GM19238 (cell line): ENCODE results near the gene CYP4F3.
"Not testable (repeated sequence)": the region's sequence is repeated elsewhere in the genome, so short reads cannot be mapped to it uniquely, and the experiment has no call there.

Experiments used
- DNase-seq: peaks from one replicate; pipeline ENCODE4 v3.0.0; 2011; ENCODE audit warnings: low spot score; ENCODE audit not compliant: insufficient read length

Gene CYP4F3

DNA sequence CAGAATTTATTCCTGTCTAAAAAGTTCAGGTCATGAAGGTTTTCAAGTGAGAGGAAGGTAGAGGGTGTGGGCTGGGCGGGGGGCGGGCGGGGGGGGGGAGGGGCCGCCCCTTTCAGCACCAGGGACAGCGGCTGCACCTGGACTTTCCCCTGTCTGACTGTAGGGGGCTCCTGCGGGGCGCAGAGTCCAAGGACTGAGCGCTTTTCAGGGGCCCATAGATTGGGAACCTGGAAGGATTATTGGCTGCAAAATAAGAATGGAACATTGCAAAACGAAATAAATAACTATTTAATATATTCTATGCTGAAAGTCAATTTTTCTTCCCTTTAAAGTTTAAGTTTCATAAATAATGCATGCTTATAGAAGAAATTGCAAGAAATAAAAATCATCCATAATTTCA is 8.9 kb upstream of the CYP4F3 start:
- DNase-seq, result no peak

DNA sequence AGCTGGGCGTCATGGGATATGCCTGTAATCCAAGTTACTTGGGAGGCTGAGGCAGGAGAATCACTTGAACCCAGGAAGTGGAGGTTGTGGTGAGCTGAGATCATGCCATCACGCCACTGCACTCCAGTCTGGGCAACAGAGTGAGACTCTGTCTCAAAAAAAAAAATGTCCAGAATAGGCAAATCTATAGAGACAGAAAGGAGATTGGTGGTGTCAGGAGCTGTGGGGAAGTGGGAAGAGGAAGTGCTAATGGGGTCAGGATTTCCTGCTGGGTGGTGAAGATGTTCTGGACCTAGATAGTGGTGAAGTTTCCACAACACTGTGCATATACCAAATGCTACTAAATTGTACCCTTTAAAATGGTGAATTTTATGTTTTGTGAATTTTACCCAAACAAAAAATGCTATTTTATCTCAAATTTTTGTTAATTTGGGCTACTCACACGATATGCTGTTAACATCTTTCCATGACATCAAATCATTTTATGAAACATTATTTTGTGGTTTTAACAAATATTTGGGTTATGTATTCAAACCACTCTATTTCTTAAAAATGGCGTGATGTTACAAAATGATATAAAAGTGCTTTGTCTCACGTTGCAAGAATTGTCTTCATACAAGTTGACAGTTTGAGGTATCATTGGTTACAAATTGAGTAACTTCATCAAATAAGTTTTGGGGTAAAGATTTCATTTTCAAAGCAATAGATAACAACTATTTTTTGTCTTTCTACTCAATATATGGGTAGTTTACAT is 7.4 kb upstream of the CYP4F3 start:
- no peak for DNase-seq

DNA sequence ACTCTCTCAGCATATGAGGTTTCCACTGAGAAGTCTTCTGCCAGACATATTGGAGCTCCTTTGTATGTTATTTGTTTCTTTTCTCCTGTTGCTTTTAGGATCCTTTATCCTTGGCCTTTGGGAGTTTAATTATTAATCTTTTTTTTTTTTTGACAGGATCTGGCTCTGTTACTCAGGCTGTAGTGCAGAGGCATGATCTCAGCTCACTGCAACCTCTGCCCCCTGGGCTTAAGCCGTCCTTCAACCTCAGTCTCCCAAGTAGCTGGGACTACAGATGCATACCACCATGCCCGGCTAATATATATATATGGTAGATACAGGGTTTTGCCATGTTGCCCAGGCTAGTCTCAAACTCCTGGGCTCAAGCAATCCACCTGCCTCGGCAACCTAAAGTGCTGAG is 6.6 kb upstream of the CYP4F3 start:
- DNase-seq, result no peak

DNA sequence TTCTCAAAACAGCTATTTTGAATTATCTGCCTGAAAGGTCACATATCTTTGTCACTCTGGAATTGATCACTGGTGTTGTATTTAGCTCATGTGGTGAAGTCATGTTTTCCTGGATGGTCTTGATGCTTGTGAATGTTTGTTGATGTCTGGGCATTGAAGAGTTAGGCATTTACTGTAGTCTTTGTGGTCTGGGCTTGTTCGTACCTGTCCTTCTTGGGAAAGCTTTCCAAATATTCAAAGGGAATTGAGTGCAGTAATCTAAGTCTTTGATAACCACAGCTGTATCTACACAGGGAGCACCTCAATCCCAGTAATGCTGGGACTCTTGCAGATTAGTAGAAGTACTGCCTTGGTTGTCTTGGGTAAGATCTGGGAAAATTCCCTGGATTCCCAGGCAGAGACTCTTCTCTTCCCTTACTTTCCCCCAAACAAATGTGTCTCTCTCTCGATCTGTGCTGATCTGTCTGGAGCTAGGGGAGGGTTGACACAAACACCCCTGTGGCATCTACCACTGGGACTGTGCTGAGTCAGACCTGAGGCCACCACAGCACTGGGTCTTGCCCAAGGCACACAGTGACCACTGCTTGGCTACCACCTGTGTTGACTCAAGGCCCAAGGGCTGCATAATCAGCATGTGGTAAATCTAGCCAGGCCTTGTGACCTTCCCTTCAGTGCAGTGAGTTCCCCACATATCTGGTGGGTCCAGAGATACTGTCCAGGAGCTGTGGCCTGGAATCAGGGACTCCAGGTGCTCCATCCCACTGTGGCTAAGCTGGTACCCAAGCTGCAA is 5.5 kb upstream of the CYP4F3 start:
- no peak for DNase-seq

DNA sequence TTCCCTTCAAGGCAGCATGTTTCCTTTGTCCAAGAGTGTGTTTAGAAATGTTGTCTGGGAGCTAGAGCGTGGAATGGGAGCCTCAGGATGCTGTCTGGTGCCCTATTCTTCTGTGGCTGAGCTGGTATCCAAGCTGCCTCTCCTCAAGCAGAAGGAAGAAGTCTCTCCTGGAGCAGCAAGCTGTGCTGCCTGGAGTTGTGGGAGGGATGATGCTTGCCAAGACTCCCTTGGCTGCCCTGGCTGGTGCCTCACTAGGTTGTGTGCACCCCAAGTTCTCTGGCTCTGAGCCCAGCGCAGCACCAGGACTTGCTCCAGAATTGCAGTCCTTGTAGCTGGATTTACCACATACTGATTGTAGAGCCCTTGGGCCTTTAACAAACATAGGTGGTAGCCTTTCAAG is 4.7 kb upstream of the CYP4F3 start:
- no peak for DNase-seq

DNA sequence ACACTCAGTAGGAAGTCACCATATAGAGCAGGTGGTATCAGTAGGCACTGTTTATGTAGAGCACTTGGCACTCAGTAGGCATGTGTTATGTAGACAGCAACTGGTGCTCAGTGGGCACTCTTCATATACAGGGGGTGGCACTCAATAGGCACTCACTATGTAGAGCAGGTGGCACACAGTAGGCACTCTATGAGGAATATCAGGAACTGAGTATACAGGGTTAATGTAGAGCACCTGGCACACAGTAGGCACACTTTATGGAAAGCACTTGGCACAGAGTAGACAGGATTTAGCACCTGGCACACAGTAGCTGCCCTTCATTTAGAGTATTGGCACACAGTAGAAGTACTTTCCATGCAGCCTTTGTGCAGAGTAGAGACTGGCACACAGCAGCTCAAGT is 1.1 kb upstream of the CYP4F3 start:
- DNase-seq, result no peak

DNA sequence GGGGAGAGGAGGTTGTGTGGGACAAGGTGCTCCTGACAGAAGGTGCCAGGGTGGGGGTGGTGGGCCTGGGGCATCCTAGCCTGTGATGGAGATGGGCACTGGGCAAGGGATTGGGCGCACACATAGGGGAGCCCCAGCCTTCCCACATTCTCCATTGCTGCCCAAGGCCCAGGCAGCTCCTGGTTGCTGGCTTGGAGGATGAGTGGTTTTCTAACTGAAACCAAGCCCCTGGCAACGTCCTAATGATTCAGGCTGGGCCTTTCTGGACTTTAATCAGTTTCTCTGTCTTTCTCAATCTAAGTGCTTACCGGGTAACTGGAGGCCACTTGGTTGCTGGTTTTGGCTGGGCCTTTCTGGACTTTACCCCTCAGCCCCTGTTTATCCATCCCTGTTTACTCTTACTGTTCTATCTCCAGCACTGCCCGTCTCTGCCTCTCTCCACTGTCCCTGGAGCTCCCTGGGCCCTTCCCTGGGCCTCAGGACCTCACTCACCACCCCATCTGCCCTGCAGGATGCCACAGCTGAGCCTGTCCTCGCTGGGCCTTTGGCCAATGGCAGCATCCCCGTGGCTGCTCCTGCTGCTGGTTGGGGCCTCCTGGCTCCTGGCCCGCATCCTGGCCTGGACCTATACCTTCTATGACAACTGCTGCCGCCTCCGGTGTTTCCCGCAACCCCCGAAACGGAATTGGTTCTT is 354 bp downstream of the CYP4F3 start:
- no peak for DNase-seq

DNA sequence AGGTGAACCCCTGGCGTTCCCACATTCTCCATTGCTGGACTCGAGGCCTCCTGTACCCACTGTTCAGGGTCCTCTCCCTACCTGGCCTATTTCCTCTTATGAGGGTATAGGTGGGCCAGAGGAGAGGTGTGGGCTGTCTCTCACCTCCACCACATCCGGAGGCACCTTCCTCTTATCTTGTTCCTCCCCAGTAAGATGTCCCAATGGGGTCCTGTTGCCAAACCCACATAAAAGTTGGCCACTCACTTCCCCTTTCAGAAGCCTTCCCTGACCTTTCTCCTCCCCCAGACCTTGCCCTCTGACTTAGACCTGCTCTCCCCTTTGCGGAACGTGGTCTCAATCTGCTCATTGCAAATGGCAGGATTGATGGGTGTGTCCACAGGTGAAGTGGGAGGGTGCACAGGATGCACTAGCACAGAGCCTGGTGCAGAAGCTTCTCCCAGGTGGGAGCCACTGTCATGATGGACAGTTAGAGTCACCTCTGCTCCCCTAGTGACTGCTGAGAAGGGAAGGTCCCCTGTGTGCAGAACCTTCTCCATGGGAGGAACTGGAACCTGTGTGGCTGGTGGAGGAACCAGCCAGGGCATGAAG is 1.3 kb downstream of the CYP4F3 start:
- DNase-seq, result no peak

DNA sequence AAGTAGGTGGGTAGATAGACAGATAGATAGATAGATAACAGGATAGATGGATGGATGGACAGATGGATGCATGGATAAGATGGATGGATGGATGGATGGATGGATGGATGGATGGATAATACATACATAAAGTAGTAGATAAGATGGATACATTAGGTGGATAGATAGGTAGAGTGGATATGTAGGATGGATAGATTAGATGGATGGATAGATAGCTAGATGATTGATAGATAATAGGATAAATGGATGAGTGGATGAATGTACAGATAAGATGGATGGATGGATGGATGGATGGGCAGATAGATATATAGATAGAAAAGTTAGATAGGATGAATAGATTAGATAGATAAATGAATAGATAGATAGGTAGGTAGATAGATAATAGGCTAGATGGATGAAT is 2.1 kb downstream of the CYP4F3 start:
- no peak for DNase-seq

DNA sequence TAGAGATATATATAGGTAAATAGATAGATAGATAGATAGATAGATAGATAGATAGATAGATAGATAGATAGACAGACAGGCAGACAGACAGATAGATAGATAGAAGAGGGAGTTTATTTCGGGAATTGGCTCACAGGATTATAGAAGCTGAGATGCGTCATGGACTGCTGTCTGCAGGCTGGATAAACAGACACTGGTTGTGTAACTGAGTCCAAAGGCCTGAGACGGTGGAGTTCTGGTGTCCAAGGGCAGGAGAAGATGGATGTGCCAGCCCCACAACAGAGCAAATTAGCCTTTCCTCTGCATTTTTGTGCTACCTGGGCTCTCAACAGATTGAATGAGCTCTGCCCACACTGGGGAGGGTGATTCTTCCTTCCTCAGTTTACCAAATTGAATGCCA is 2.7 kb downstream of the CYP4F3 start:
- no peak for DNase-seq

DNA sequence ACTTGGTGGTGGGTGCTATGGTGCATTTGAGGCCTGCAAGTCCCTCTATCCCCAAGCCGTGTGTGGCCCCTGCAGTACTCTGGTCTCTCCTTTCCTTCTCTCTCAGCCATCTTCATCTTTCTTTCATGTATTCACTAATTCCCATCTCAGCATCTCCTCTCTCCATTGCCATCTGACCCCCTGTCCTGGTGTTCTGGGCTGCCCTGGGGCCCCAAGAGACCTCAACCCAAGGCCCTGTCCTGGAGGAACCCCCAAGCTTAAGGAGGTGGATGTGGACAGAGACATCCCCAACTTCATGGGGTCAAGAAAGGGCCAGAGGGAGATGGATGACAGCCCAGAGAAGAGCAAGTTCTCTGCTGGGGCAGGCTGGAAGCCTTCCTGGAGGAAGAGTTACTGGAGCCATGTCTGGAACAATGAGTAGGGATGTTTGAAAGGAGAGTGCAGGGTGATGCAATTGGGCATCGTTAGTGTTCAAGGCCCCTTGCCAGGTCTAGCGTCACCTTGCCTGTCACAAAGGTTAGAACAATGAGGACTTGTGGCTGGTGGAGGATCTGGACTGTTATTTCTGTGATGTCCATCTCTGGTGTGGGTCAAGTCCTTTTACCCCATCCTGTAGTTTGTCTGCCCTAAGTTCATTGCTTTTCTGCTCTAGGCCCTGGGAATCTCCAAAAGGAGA is 3.5 kb downstream of the CYP4F3 start:
- no peak for DNase-seq

DNA sequence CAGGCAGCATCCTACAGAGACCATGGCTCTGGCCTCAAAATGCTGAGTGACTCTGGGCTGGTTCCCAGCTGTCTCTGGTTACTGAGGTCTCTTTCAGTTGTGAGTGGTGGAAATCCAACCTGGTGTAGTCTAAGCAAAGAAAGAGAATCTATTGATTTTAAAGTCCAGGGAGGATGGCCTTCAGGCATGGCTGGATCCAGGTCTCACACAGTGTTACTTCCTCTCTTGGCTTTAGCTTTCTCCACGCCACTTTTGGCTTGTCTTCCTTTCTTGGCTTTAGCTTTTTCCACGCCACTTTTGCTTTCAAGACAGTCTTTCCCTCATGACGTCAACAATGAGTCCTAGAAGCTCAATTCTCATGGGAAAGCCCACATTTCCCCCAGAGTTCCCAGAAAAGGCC is 4.1 kb downstream of the CYP4F3 start:
- no peak for DNase-seq

DNA sequence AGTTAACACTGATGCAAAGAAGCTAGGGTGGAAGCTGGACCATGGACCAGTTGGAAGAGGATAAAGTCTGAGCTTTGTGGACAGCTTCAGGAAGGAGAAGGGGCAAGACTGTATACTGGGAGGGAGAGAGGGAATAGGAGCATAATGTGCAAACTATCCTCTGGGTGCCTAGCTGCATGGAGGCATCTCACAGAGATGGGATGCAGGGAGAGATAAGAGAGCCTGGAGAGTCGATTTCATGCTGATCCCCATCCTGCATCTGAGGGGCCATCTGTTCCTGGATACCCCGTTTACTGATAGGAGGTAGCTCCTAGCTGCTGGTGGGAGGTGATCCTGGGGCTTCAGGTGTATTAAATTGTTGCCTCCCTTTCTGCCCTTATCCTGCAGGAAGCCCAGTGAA is 8.8 kb downstream of the CYP4F3 start:
- no peak for DNase-seq

DNA sequence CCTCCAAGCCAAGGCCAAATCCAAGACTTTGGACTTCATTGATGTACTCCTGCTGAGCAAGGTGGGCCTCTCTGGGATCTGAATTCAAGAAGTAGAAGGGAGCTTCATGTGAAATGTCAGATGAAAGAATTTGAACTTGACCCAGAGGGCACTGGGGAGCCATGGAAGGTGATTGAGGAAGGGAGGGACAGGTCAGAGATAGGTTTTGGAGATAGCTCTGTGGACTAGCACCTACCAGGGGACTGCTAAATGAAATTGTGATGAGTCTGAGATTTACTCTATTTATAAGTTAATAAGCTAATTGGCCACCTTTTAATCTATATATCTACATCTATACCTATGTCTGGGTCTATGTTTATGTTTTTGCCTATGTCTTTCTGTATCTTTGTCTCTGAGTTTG is 9.4 kb downstream of the CYP4F3 start:
- DNase-seq, result not testable (repeated sequence)

DNA sequence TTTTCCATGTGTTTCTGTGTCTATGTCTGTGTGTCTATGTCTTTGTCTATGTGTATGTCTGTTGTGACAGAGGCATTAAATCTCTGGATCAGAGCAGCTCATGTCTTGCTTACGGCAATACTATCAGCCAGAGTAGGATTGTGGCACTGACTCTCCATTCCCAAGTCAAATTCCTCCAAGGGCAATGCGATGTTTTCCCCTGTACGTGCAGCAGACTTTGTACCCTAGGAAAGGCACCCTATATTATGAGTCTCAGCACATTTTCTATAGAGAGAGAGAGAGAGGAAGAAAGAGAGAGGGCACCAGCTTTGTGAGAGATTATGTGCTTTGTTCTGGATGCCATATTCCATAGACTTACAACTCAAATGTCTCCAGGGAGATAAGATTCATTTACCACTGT is 11.1 kb downstream of the CYP4F3 start:
- DNase-seq, result no peak

DNA sequence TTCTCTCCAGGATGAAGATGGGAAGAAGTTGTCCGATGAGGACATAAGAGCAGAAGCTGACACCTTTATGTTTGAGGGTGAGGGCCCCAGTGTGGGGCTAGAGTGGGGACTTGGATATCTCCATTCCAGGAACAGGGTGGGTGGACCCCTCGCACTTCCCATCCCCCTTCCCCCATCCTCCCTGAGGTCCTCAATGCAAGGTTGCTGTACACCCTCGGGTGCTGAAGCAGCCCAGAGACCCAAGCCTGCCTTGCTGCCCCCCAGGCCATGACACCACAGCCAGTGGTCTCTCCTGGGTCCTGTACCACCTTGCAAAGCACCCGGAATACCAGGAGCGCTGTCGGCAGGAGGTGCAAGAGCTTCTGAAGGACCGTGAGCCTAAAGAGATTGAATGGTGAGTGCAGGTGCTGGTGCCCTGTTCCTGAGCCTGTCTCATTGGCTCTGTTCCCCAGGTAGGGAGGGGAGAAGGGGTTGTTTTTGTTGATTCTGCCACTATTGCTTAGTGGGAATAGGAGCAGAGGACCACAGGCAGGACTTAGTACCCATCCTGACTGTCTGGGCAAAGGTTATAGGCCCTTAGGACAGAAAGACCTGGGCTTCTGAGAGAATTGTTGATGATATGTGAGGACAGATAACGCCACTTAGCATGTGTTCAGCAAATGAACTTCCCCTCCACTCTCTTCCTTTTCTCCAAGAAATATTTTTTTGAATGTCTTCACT is 12.0 kb downstream of the CYP4F3 start:
- DNase-seq, result no peak

DNA sequence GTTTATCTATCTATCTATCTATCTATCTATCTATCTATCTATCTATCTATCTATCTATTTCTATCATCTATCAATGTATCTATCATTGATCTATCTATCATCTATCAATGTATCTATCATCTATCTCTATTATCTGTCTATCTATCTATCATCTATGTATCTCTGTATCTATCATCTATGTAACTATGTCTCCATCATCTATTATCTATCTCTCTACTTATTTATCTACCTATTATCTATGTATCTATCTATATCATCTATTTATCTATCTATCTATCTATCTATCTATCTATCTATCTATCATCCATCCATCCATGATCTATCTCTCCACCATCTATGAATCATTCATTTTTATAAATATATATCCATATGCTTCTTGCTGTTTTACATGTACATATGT is 15.8 kb downstream of the CYP4F3 start:
- DNase-seq, result no peak

DNA sequence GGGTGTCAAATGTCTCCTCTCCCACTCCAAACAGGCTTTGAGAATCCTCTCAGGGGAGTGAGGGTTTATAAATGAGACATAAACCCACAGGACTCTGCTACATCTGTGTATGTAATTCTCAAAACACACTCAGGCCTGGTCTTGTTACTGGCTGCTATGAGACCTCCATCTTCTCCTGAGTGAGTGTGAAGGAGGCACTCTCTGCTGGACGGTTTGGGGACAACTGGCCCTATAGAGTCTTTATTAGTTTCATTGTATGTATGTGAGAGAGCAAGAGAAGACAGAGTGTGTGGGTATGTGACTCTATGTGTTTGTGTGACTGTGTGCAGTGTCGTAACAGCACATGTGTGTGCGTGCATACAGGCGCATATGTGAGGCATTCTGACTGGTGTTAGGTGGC is 22.6 kb downstream of the CYP4F3 start:
- DNase-seq, result no peak

DNA sequence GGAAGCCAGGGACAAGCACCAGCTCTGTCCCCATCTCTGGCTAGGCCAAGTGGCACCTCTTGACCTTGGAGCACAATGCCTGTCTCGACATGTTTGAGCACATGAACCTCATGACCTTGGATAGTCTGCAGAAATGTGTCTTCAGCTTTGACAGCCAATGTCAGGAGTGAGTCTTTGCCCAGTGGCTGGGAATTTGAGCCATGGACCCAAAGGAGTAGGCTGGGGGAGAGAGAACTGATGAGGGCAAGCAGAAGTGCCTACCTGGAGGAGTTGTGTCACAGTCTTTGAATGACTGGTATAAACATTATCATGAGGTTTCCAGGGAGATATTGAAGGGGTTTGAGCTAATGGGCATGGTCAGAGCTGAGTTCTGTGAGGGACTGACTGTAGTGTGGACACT is 25.5 kb downstream of the CYP4F3 start:
- no peak for DNase-seq

DNA sequence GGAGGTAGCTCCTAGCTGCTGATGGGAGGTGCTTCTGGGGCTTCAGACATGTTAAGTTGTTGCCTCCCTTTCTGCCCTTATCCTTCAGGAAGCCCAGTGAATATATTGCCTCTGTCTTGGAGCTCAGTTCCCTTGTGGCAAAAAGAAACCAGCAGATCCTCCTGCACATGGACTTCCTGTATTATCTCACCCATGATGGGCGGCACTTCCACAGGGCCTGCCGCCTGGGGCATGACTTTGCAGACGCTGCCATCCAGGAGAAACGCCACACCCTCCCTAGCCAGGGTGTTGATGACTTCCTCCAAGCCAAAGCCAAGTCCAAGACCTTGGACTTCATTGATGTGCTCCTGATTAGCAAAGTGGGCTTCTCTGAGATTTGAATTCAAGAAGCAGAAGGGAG is 26.2 kb downstream of the CYP4F3 start:
- no peak for DNase-seq

DNA sequence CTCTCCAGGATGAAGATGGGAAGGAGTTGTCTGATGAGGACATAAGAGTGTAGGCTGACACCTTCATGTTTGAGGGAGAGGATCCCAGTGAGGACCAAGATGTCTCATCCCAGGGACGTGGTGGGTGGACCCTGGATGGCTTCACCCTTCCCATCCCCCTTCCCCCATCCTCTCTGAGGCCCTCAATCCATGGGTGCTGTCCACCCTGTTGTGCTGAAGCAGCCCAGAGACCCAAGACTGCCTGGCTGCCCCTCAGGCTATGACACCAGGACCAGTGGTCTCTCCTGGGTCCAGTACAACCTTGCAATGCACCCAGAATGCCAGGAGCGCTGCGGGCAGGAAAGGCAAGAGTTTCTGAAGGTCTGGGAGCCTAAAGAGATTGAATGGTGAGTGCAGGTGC is 28.7 kb downstream of the CYP4F3 start:
- DNase-seq, result no peak
